ENCODE data around the gene WDTC1. TPM values are rescaled to one million over a fixed set of nuclear protein-coding genes. Genes with fewer than 3 reads are reported as not detected.
A peak's percentile ranks its signal among the peaks of the same experiment; 100 is the strongest.

Gene WDTC1
- total RNA-seq, 4 donors from 2014 or later, result 36.0 to 62.5 (median 44.2) TPM

- no peaks in the 10 kb centered on the region for H3K9me3 ChIP-seq
- H3K36me3 ChIP-seq, result no peaks in the 10 kb centered on the region
- no peak overlapping the region for H3K27ac ChIP-seq
- intact Hi-C loops (cut with DNase I; ENCODE audit: low total_unique reads) (no loop called here), in situ Hi-C loops (cut with MboI; ENCODE audit: low pct_ligation_motif_present in 1 of 4, low pct_unique_long_range_greater_than_20kb in 1 of 4, low sequenced_read_pairs in 3 of 4) (no loop called here)
- TF ChIP-seq CTCF (IDR thresholded peaks at IDR 0.05) (no peak), EP300 (IDR thresholded peaks at IDR 0.05; ENCODE audit: low read depth) (no peak), POLR2AphosphoS5 (IDR thresholded peaks at IDR 0.05) (no peak), POLR2A (IDR thresholded peaks at IDR 0.05) (no peak)
- DNase-seq, result no peak
- no peak overlapping the region for H3K4me3 ChIP-seq
- no peaks in the 10 kb centered on the region for H3K27me3 ChIP-seq
- 83 to 90% methylated on average over 1 to 14 of the region's 14 CpGs for WGBS, 2 donors (ENCODE audit: low coverage in 1 of 2)
- peaks cover 15 to 35% (median 28%) of the 10 kb centered on the region in 4 donors for H3K4me1 ChIP-seq
Observed at GRCh38 chr1:27346991-27347624, 112.7 kb downstream of the WDTC1 start.

- in situ Hi-C loops (cut with MboI; ENCODE audit: low pct_ligation_motif_present in 1 of 4, low pct_unique_long_range_greater_than_20kb in 1 of 4, low sequenced_read_pairs in 3 of 4), result no loop called here
- TF ChIP-seq POLR2AphosphoS5 (IDR thresholded peaks at IDR 0.05) (no peak), EP300 (IDR thresholded peaks at IDR 0.05; ENCODE audit: low read depth) (no peak), CTCF (IDR thresholded peaks at IDR 0.05) (no peak), POLR2A (IDR thresholded peaks at IDR 0.05) (no peak)
- DNase-seq, result peak; percentile 73
- peaks cover 15 to 30% (median 26%) of the 10 kb centered on the region in 4 donors for H3K4me1 ChIP-seq
- H3K36me3 ChIP-seq, result no peaks in the 10 kb centered on the region
- H3K27me3 ChIP-seq, result no peaks in the 10 kb centered on the region
- peak overlapping the region; percentile 25 to 56 (median 37) for H3K4me3 ChIP-seq
- WGBS, 2 donors (ENCODE audit: low coverage in 1 of 2), result 35 to 90% methylated on average over 2 to 45 of the region's 51 CpGs
- intact Hi-C loops (cut with DNase I; ENCODE audit: low total_unique reads), result no loop called here
- no peaks in the 10 kb centered on the region for H3K9me3 ChIP-seq
- H3K27ac ChIP-seq, result peak overlapping the region; percentile 2 to 55 (median 7)
Observed at GRCh38 chr1:27348861-27349783, 114.7 kb downstream of the WDTC1 start.

- intact Hi-C loops (cut with DNase I; ENCODE audit: low total_unique reads), result no loop called here
- DNase-seq, result peak; percentile 72
- Histone ChIP-seq H3K27me3 (no peaks in the 10 kb centered on the region), H3K36me3 (no peaks in the 10 kb centered on the region), H3K27ac (peak overlapping the region; percentile 2 to 55 (median 5)), H3K4me1 (peaks cover 15 to 30% (median 26%) of the 10 kb centered on the region in 4 donors), H3K9me3 (no peaks in the 10 kb centered on the region), H3K4me3 (peak overlapping the region; percentile 25 to 56 (median 37))
- 19 to 42% methylated on average over 4 to 72 of the region's 84 CpGs for WGBS, 2 donors (ENCODE audit: low coverage in 1 of 2)
- TF ChIP-seq POLR2A (IDR thresholded peaks at IDR 0.05) (no peak), POLR2AphosphoS5 (IDR thresholded peaks at IDR 0.05) (peak in 1 of 3 donors; percentile 18), EP300 (IDR thresholded peaks at IDR 0.05; ENCODE audit: low read depth) (no peak), CTCF (IDR thresholded peaks at IDR 0.05) (peak in 1 of 5 experiments; percentile 14)
- in situ Hi-C loops (cut with MboI; ENCODE audit: low pct_ligation_motif_present in 1 of 4, low pct_unique_long_range_greater_than_20kb in 1 of 4, low sequenced_read_pairs in 3 of 4), result no loop called here
Observed at GRCh38 chr1:27349784-27350662, 115.6 kb downstream of the WDTC1 start.
